PC-9 (cell line): ENCODE data around the gene MAGI2. TPM values are rescaled to one million over a fixed set of nuclear protein-coding genes. Genes with fewer than 3 reads are reported as not detected.

Experiments
- BruUV-seq: library from RNA; stranded (reverse); fragments of 400-500 nt; replicated peaks from 2 replicates; lab custom pipeline; 2021; lab: Mats Ljungman, UMichigan
- CTCF ChIA-PET: fragments of 300-600 bp; sonication (Branson Sonifier 250); formaldehyde crosslinking; loops from one replicate; lab custom pipeline; 2022; ENCODE audit warnings: antibody characterized with exemption; lab: Charles Lee
- POLR2A ChIA-PET: fragments of 300-600 bp; sonication (Branson Sonifier 250); formaldehyde crosslinking; loops from one replicate; lab custom pipeline; 2022; ENCODE audit warnings: antibody characterized with exemption; ENCODE audit not compliant: unreplicated experiment; lab: Charles Lee
- DNase-seq, 2 experiments: peaks; one replicate each; pipeline versions ENCODE4 v3.0.0 to v3.0.0-alpha.2; 2015 to 2022; ENCODE audit warnings: mixed read lengths in 1 of 2
- H2AFZ ChIP-seq: fragments of 200-600 bp; sonication (generic); 2 replicates; pipeline ENCODE4 v1.8.1; 2017; ENCODE audit warnings: antibody characterized with exemption
- H3F3A ChIP-seq: fragments of 200-600 bp; sonication (generic); 2 replicates; pipeline ENCODE4 v1.8.1; 2017; ENCODE audit warnings: antibody characterized with exemption, mild to moderate bottlenecking, low read depth; ENCODE audit not compliant: insufficient read depth
- H3K27ac ChIP-seq: fragments of 200-600 bp; sonication (generic); 2 replicates; pipeline ENCODE4 v1.6.1; 2016; ENCODE audit warnings: mixed run types
- H3K27me3 ChIP-seq: fragments of 200-600 bp; sonication (generic); 2 replicates; pipeline ENCODE4 v1.6.1; 2016; ENCODE audit warnings: low read depth, mixed run types; ENCODE audit not compliant: insufficient read depth
- H3K36me3 ChIP-seq: fragments of 200-600 bp; sonication (generic); 2 replicates; pipeline ENCODE4 v1.6.1; 2016; ENCODE audit warnings: low read depth, mixed run types
- H3K4me1 ChIP-seq: fragments of 200-600 bp; sonication (generic); replicated peaks from 2 replicates; pipeline ENCODE4 v1.6.1; 2016; ENCODE audit warnings: mixed run types; ENCODE audit not compliant: insufficient read depth
- H3K4me2 ChIP-seq: fragments of 200-600 bp; sonication (generic); 2 replicates; pipeline ENCODE4 v1.6.1; 2017; ENCODE audit warnings: mixed run types
- H3K4me3 ChIP-seq: fragments of 200-600 bp; sonication (generic); 2 replicates; pipeline ENCODE4 v1.6.1; 2016; ENCODE audit warnings: mixed run types
- H3K79me2 ChIP-seq: fragments of 200-600 bp; sonication (generic); 2 replicates; pipeline ENCODE4 v1.6.1; 2017; ENCODE audit warnings: low read depth, mixed run types
- H3K9me2 ChIP-seq: fragments of 200-600 bp; sonication (generic); 2 replicates; pipeline ENCODE4 v1.8.1; 2017; ENCODE audit warnings: mild to moderate bottlenecking; ENCODE audit not compliant: insufficient read depth
- H3K9me3 ChIP-seq: fragments of 200-600 bp; sonication (generic); 2 replicates; pipeline ENCODE4 v1.8.1; 2016; ENCODE audit warnings: low read depth; ENCODE audit not compliant: insufficient read depth
- H4K20me1 ChIP-seq: fragments of 200-600 bp; sonication (generic); 2 replicates; pipeline ENCODE4 v1.8.1; 2017; ENCODE audit not compliant: insufficient read depth
- EZH2 ChIP-seq: fragments of 200-600 bp; sonication (generic); IDR thresholded peaks from 2 replicates; pipeline ENCODE4 v1.8.0; 2017; ENCODE audit warnings: antibody characterized with exemption, low read depth
- intact Hi-C: fragments of 100-400 bp; cut with micrococcal nuclease; formaldehyde crosslinking; loops from one replicate; pipeline ENCODE4 v1.10.0; 2022; ENCODE audit not compliant: unreplicated experiment
- total RNA-seq: library from RNA; stranded (reverse); gene quantifications from 2 replicates; pipeline ENCODE4 v1.2.3, GENCODE V29; 2021
- TF ChIP-seq, protein P1 (sequence below): fragments of 200-600 bp; sonication (generic); conservative IDR thresholded peaks from 2 replicates; pipeline ENCODE4 v1.6.1; 2017; ENCODE audit warnings: mixed run types, antibody characterized with exemption, mild to moderate bottlenecking, moderate library complexity

Gene MAGI2
- total RNA-seq, 1 experiment from 2014 or later: 0.92 TPM

DNA sequence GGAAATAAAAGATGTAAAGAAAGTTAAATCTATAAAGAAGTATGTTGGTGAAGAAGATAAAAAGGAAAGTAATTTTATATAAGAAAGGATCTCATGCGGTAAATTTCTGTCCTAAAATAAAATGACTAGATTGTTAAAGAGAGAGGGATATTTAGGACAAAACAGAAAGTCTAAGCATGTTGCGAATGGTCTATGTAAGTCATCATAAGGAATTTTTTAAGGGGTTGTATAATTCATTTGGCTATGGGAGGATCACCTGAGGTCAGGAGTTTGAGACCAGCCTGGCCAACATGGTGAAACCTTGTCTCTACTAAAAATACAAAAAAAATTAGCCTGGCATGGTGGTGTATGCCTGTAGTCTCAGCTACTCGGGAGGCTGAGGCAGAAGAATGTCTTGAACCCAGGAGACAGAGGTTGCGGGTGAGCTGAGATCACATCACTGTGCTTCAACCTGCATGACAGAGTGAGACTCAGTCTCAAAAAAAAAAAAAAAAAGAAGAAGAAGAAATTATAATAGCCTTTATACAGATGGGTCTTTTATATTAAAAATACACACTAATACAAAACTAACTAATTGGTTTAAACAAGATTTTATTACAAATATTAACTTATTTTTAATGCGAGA, 294.3 kb downstream of the MAGI2 start:
- POLR2A ChIA-PET: no interaction called here
- BruUV-seq: no TSS peak
- no peaks in the 10 kb centered on the region for H3K9me2 ChIP-seq

DNA sequence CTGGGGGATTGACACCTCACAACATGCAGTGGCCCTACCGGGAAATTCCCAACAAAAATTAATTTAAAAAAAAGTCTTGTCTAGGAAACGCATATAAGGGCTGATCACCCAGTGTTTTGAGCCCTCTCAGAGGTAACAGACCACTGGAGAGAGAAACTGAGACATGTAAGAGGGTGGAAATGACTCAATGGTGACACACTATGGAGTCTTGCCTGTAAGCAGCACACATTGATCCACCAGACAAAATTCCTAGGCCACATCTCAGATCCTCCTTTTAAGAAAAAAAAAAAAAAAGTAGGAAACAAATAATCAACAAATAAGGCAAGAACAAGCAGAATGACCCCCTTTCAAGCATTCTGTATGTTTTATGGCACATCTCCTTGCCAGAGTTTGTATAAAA, 296.2 kb downstream of the MAGI2 start:
- H3K9me2 ChIP-seq: no peaks in the 10 kb centered on the region
- H3K36me3 ChIP-seq: no peaks in the 10 kb centered on the region
- no peak overlapping the region for H3K27ac ChIP-seq
- no peaks in the 10 kb centered on the region for H3K9me3 ChIP-seq
- DNase-seq: no peak
- no peaks in the 10 kb centered on the region for H3K4me1 ChIP-seq
- no peaks in the 10 kb centered on the region for H3K79me2 ChIP-seq
- no peaks in the 10 kb centered on the region for H4K20me1 ChIP-seq
- ChIA-PET POLR2A (no interaction called here), CTCF (no interaction called here)
- intact Hi-C loops: no loop called here
- H3K4me2 ChIP-seq: no peak overlapping the region
- BruUV-seq: no TSS peak
- no peaks in the 10 kb centered on the region for H3F3A ChIP-seq
- no peaks in the 10 kb centered on the region for H3K27me3 ChIP-seq
- TF ChIP-seq, protein P1, sequence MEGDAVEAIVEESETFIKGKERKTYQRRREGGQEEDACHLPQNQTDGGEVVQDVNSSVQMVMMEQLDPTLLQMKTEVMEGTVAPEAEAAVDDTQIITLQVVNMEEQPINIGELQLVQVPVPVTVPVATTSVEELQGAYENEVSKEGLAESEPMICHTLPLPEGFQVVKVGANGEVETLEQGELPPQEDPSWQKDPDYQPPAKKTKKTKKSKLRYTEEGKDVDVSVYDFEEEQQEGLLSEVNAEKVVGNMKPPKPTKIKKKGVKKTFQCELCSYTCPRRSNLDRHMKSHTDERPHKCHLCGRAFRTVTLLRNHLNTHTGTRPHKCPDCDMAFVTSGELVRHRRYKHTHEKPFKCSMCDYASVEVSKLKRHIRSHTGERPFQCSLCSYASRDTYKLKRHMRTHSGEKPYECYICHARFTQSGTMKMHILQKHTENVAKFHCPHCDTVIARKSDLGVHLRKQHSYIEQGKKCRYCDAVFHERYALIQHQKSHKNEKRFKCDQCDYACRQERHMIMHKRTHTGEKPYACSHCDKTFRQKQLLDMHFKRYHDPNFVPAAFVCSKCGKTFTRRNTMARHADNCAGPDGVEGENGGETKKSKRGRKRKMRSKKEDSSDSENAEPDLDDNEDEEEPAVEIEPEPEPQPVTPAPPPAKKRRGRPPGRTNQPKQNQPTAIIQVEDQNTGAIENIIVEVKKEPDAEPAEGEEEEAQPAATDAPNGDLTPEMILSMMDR: no peak
- TF ChIP-seq EZH2: no peak
- H3K4me3 ChIP-seq: no peak overlapping the region
- H2AFZ ChIP-seq: no peak overlapping the region

More for the DNA sequence above, 294.3 kb downstream of the MAGI2 start:
- TF ChIP-seq EZH2: no peak
- TF ChIP-seq, protein P1: no peak
- Histone ChIP-seq H3K27me3 (no peaks in the 10 kb centered on the region), H3K4me2 (no peak overlapping the region), H3K4me3 (no peak overlapping the region), H4K20me1 (no peaks in the 10 kb centered on the region), H3K79me2 (no peaks in the 10 kb centered on the region), H3K9me3 (no peaks in the 10 kb centered on the region), H3F3A (no peaks in the 10 kb centered on the region), H3K27ac (no peak overlapping the region), H3K36me3 (no peaks in the 10 kb centered on the region), H3K4me1 (no peaks in the 10 kb centered on the region), H2AFZ (no peak overlapping the region)
- intact Hi-C loops: no loop called here
- CTCF ChIA-PET: no interaction called here
- no peak for DNase-seq

DNA sequence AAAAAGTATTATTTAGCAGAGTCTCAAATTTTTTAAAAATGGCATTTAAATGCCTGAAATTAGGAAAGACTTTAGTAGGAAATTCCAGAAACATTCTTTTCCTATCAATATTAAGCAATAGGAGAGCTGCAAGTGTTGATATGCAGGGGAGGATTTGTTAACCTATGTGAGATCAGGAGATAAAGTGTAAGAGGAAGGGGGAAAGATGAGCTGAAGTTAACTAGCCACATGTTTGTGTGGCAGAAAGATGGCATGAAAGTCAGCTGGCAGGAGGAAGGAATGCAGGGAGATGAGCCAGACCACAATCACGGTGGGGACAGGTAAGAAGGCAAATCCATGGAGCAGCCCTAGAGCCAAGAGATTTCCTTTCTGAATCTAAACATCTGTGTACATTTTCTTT, 303.6 kb downstream of the MAGI2 start:
- H3K27ac ChIP-seq: no peak overlapping the region
- ChIA-PET CTCF (no interaction called here), POLR2A (no interaction called here)
- no peak for DNase-seq
- H3K9me2 ChIP-seq: no peaks in the 10 kb centered on the region
- no peaks in the 10 kb centered on the region for H3K4me1 ChIP-seq
- H3K36me3 ChIP-seq: no peaks in the 10 kb centered on the region
- BruUV-seq: no TSS peak
- H2AFZ ChIP-seq: no peak overlapping the region
- H3K79me2 ChIP-seq: no peaks in the 10 kb centered on the region
- no peak overlapping the region for H3K4me3 ChIP-seq
- TF ChIP-seq, protein P1: no peak
- H4K20me1 ChIP-seq: no peaks in the 10 kb centered on the region
- no peaks in the 10 kb centered on the region for H3F3A ChIP-seq
- H3K9me3 ChIP-seq: no peaks in the 10 kb centered on the region
- no peak overlapping the region for H3K4me2 ChIP-seq
- intact Hi-C loops: no loop called here
- no peaks in the 10 kb centered on the region for H3K27me3 ChIP-seq
